NCI-H345 (cell line): Measurements from ENCODE around the gene PLCB1.

Experiments used
- DNase-seq: peaks from one replicate; lab custom pipeline; 2025; lab: John Stamatoyannopoulos, UW

The PLCB1 gene

DNA sequence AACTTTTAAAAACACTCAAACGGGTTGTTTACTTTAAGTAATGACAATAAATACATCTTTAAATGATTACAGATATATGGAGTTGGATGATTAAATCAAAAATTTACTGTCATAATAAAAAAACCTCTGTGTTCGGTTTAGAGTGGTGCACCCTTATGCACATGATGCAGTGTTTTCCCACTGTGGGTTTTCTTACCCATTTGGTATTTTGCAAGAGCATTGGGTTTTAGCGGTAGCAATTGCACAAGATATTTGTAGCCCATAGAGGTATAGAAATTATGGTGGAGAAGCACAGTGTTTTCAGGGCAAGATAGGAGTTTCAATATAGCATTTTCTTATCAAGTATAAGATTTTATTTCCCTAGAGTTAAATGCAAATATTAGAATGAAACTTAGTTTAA lies 526.0 kb downstream of the PLCB1 start:
- no peak for DNase-seq

GRCh38 chr20:8661229-8661952 lies 529.3 kb downstream of the PLCB1 start:
- peak; percentile 23 for DNase-seq

- DNase-seq = no peak
Observed at GRCh38 chr20:8662433-8662954, 530.4 kb downstream of the PLCB1 start.

- no peak for DNase-seq
Observed at GRCh38 chr20:8663424-8663823, 531.4 kb downstream of the PLCB1 start.

DNA sequence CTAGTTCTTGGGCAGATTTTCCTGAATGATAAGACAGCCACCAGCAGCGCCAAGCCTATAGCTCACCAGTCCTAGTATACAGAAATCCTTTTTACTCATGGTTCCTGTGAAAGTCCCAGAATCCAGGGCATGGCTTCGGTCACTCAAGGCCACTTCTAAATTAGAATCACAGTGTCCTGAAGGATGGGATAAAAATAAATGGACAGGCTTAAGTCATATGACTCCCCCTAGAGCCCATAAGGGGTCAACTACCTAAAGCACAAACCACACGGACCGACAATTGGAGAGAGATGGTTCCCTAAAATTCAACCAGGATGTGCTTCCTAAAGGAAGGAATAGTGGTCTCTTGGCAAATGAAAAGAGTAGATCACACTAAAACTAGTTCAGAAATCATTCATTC lies 532.7 kb downstream of the PLCB1 start:
- no peak for DNase-seq

GRCh38 chr20:8667306-8667705 lies 535.2 kb downstream of the PLCB1 start:
- DNase-seq = no peak

DNA sequence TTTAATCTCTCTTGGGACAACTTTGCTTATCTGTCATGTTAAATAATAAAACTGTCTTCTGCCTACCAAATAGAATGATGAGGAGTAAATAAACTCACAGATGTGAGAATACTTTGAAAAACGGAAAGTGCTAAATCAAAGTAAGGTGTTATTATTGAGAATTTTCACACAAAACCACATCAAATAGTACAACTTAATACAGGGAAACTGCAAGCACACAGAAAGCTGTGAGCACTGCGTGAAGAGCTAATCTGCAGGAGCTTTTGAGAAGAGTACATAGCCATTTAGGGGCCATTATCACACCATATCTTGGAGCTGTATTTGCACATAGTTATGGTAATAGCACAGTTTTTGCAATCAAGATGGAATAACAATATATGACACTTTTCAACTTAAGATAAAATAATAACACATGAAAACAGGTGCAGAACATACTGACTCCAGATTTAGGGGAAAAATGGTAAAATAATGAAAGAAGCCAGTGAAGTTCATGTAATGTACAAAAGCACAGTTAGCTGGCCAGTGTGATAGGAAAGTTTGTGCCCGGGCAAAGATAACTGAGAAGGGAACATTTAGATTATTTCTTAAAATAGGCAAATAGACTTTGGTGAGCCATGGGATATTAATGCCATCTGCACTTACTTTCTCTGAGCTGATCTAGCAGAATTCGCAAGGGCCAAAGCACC lies 538.3 kb downstream of the PLCB1 start:
- DNase-seq = no peak

- no peak for DNase-seq
Observed at GRCh38 chr20:8670893-8671215, 538.8 kb downstream of the PLCB1 start.

- no peak for DNase-seq
Observed at GRCh38 chr20:8671370-8671961, 539.4 kb downstream of the PLCB1 start.

DNA sequence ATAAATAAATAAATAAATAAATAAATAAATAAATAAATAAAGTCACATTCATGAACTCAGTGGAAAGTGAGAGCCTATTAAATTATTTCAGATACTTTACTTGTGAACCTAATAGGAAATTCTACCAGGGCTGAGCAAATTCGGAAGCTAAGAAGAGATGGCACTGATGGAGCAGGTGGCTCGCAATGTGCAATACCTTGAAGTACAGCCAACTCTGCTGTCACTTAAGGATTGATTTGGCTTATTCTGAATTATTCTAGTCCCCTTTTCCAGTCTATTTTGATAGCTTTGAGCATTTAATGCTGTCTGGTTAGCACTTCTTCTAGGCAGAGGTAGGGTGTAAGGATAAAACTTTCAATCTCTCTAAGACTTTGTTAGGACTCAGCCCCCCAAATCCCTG lies 541.0 kb downstream of the PLCB1 start:
- no peak for DNase-seq

DNA sequence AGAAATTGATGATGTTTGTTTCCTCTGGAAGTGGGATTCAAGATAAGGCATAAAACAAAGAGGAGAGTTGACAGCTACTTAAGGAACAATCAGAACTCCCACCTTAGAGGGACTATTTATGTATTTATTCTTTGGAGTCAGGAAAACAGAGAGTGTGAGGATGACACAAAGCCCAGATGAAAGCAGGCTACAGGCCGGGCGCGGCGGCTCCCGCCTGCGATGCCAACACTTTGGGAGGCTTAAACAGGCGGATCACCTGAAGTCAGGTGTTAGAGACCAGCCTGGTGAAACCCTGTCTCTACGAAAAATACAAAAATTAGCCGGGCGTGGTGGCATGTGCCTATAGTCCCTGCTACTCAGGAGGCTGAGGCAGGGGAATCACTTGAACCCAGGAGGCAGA lies 543.8 kb downstream of the PLCB1 start:
- no peak for DNase-seq

- no peak for DNase-seq
Observed at GRCh38 chr20:8678098-8678776, 546.2 kb downstream of the PLCB1 start.

DNA sequence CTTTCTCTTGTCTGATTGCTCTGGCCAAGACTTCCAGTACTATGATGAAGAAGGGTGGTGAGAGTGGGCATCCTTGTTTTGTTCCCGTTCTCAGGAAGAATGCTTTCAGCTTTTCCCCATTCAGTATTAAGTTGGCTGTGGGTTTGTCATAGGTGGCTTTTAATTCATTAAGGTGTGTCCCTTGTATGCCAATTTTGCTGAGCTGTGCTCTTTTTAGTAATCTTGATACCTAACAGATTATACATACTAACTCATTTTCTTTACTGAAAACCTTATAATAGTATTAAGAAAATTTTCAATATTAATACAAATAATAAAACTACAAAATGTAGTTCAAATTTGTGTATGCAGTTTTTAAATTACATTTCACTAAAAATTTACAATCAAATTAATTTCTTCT lies 557.3 kb downstream of the PLCB1 start:
- no peak for DNase-seq

- no peak for DNase-seq
Observed at GRCh38 chr20:8690074-8690473, 558.0 kb downstream of the PLCB1 start.

DNA sequence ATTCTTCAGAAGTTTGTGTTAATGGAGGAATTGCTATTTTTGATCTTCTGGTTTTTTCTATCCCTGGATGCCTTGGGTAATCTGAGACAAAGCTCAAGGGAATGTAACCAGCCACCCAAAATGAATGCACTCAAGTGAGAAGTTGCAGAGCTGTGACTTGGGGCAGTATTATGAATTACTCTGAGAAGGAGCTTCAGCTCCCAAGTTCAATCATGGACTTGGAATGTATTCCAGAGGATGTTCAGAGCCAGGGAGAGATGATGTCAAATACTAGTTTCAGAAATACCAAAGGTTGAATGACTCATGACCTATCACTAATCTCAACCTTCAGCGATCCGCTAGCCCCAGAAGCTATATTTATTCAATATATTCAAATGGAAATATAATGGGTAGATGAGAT lies 561.6 kb downstream of the PLCB1 start:
- DNase-seq = no peak

GRCh38 chr20:8700756-8701155 lies 568.7 kb downstream of the PLCB1 start:
- no peak for DNase-seq

GRCh38 chr20:8706961-8707700 lies 575.1 kb downstream of the PLCB1 start:
- DNase-seq = no peak

- DNase-seq = no peak
Observed at GRCh38 chr20:8709627-8710026, 577.6 kb downstream of the PLCB1 start.

GRCh38 chr20:8711501-8711900 lies 579.4 kb downstream of the PLCB1 start:
- DNase-seq = no peak

DNA sequence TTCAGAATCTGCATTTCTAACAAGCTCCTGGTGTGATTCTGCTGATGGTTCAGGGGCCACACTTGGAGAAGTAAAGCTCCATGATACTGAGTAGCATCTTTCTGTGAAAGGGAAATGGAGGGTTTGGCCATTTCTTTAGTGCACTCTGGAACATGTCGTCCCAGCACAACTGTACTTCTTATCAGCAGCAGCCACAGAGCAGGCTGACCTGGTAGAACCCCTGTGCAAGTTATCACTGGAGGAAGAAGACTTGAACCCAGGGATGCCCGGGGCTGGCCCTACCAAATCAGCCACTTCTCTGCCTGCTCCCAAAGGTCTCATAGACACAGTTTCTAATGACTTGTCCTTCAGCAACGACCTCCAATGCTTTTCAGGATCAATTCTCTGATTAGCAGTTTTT lies 582.1 kb downstream of the PLCB1 start:
- no peak for DNase-seq

DNA sequence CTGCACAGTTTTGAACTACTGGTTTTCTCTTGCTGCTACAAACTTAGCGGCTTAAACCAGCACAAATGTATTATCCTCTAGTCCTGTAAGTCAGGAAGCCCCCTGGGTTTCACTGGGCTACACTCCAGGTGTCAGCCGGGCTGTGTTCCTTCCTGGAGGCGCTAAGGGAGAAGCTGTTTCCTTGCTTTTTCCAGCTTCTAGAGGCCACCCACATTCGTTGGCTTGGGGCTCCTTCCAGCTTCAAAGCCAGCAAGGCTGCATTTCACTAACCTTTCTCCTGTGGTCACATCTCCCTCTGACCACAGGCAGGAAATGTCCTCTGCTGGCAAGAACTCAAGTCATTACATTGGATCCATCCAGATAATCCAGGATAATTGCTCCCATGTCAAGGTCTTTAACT lies 586.2 kb downstream of the PLCB1 start:
- no peak for DNase-seq

DNA sequence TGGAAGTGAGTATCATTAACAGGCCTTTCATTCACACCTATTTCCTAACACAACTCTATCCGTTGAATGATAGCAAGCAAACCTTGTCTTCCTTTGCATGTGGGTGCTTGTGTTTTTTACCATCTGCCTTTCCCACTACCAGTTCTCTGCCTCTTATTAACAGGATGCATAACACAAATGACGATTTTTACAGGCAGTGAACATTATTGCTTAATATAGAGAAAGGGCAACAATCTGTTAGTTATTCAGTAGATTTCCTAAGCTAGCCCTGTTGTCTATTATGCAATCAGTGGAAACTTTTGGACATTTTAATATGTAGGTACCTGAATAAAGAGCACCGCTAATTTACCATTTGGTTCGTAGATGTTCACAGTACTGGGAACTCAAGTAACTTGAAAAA lies 588.0 kb downstream of the PLCB1 start:
- no peak for DNase-seq
